NT2/D1 (cell line): ENCODE data around the gene DRGX.

Experiments
- SUZ12 ChIP-seq: IDR thresholded peaks from 2 replicates; pipeline ENCODE4 v1.6.1; 2011; ENCODE audit not compliant: insufficient read length, insufficient read depth; ENCODE audit errors: extremely low read depth
- YY1 ChIP-seq: IDR thresholded peaks from 2 replicates; pipeline ENCODE4 v1.6.1; 2011; ENCODE audit not compliant: insufficient read length, insufficient read depth
- ZNF274 ChIP-seq: IDR thresholded peaks from 2 replicates; pipeline ENCODE4 v1.6.1; 2011; ENCODE audit warnings: mild to moderate bottlenecking, low read depth, low read length

DNA sequence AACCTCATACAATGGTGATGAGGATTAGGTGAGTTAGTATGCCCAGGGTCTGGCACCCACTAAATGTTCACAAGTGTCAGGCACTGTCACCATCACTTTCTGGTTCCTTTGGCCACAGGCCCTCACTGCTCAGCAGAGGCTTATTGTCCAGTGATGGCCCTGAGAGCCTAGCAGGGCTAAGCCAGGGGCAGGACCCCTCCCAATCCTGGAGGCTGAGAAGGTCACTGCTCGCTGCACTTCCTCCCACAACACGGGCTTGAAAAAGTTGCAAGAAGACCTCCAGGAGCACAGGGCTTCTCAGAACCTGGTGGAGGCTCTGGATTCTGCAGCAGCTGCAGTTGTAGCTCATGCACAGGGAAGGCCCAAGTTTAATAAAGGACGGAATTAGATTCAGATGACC, 48.1 kb downstream of the DRGX start:
- TF ChIP-seq ZNF274: no peak
- no peak for TF ChIP-seq SUZ12
- TF ChIP-seq YY1: no peak
